ENCODE results near the gene AGBL1.

AGBL1 gene

GRCh38 chr15:86392296-86392695, 312.6 kb downstream of the AGBL1 start:
- H3K4me3 ChIP-seq (ENCODE audit: low read depth in 1 of 2, low read length in 1 of 2), result no peak overlapping the region

DNA sequence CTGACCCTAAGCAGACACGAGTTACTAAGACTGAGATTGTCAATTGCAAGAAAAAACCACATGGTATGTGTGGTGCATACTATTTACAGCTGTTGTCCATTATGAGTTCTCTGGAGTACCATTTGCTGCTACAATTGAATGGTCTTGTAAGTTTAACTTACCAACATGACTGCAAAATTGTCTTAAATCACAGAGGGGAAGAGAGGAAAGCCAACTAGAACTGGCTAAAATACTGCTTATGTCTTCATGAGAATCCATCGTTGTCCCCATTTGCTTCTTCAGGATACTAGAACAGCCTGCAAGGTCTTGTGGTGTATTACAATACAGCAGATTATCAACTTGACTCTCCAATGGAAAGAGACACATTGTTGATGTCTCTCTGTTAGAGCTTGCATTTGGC, 313.2 kb downstream of the AGBL1 start:
- Histone ChIP-seq H3K4me1 (ENCODE audit: control insufficient read depth in 1 of 2, insufficient read depth in 1 of 2, low read depth in 1 of 2, low read length in 1 of 2) (no peaks in the 10 kb centered on the region), H3K4me3 (ENCODE audit: low read depth in 1 of 2, low read length in 1 of 2) (no peak overlapping the region), H3K36me3 (no peaks in the 10 kb centered on the region), H3K27me3 (no peaks in the 10 kb centered on the region), H3K27ac (no peak overlapping the region), H3K9me3 (no peaks in the 10 kb centered on the region)
- TF ChIP-seq CTCF (IDR thresholded peaks at IDR 0.05), result no peak

More at GRCh38 chr15:86392296-86392695, 312.6 kb downstream of the AGBL1 start:
- TF ChIP-seq CTCF (IDR thresholded peaks at IDR 0.05), result no peak
- Histone ChIP-seq H3K27ac (no peak overlapping the region), H3K4me1 (ENCODE audit: control insufficient read depth in 1 of 2, insufficient read depth in 1 of 2, low read depth in 1 of 2, low read length in 1 of 2) (no peaks in the 10 kb centered on the region), H3K36me3 (no peaks in the 10 kb centered on the region), H3K9me3 (no peaks in the 10 kb centered on the region), H3K27me3 (no peaks in the 10 kb centered on the region)

DNA sequence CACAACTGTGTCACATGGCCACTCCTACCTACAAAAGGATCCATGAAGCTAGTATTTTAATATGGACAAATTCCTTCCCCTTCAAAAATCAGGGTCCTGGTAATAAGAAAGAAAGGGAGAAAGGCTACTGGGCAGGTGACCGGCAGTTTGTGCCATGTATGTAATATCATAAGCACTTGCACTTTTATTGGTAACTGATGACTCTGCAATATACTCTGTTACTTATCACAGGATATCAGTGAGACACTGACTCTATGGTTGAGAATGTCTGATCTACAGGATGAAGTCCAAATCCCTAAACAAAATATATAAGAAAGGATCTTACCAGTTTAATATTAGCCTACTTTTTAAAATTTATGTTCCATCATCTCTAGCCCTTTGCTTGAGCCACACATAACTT, 315.2 kb downstream of the AGBL1 start:
- Histone ChIP-seq H3K4me3 (ENCODE audit: low read depth in 1 of 2, low read length in 1 of 2) (no peak overlapping the region), H3K9me3 (no peaks in the 10 kb centered on the region), H3K27me3 (no peaks in the 10 kb centered on the region), H3K27ac (no peak overlapping the region), H3K4me1 (ENCODE audit: control insufficient read depth in 1 of 2, insufficient read depth in 1 of 2, low read depth in 1 of 2, low read length in 1 of 2) (no peaks in the 10 kb centered on the region), H3K36me3 (no peaks in the 10 kb centered on the region)
- no peak for TF ChIP-seq CTCF (IDR thresholded peaks at IDR 0.05)

DNA sequence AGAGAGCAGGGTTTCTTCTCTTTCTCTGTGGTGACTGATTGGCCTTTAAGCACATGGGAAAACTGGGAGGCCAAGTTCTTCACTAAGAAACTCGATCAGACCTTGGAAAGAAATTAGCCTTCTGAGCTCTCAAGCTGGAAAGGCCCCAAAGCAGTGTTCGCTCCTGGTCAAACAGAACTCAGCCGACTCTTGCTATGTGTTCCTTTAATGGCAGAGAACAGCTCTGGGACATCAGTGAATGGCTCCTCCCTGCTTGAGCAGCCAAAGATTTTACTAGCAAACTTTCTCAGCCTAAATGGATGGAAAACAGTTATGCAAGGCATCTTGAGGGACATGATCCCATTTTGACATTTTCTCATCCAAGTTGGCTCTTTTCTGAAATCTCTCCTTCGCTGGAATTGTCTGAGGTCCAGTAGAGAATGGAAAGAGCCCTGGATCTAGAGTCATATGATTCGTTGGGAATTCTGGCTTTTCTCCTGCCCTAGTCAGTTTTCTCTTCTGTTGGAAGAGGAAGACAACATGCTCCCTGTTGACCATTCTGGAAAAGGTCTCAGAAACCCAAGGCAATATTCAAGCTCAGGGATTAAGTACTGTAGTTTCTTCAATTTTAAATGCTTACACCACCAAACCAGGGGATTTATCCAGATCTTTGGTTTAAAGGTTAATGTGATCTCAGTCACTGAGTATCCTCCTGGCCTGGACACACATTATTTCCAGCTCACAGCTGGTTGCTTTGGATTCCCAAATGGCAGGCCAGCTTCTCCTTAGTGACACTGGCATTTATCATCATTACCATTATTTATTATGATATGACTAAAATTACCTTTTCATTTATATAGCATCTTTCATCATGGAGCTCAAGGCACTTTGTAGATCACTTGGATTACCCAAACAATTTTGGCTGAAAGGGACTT, 319.6 kb downstream of the AGBL1 start:
- H3K27ac ChIP-seq, result no peak overlapping the region
- no peaks in the 10 kb centered on the region for H3K36me3 ChIP-seq
- no peaks in the 10 kb centered on the region for H3K4me1 ChIP-seq (ENCODE audit: control insufficient read depth in 1 of 2, insufficient read depth in 1 of 2, low read depth in 1 of 2, low read length in 1 of 2)
- H3K27me3 ChIP-seq, result no peaks in the 10 kb centered on the region
- no peak for TF ChIP-seq CTCF (IDR thresholded peaks at IDR 0.05)
- no peak overlapping the region for H3K4me3 ChIP-seq (ENCODE audit: low read depth in 1 of 2, low read length in 1 of 2)
- no peaks in the 10 kb centered on the region for H3K9me3 ChIP-seq

GRCh38 chr15:86403221-86403620, 323.6 kb downstream of the AGBL1 start:
- Histone ChIP-seq H3K27ac (no peak overlapping the region), H3K36me3 (no peaks in the 10 kb centered on the region), H3K4me3 (ENCODE audit: low read depth in 1 of 2, low read length in 1 of 2) (no peak overlapping the region), H3K27me3 (no peaks in the 10 kb centered on the region), H3K9me3 (no peaks in the 10 kb centered on the region), H3K4me1 (ENCODE audit: control insufficient read depth in 1 of 2, insufficient read depth in 1 of 2, low read depth in 1 of 2, low read length in 1 of 2) (no peaks in the 10 kb centered on the region)
- no peak for TF ChIP-seq CTCF (IDR thresholded peaks at IDR 0.05)
